Transverse colon (tissue), 4 donors: ENCODE measurements around the gene CWC15.
"Not testable (repeated sequence)": the region's sequence is repeated elsewhere in the genome, so short reads cannot be mapped to it uniquely, and the experiment has no call there.

Source experiments
- CTCF ChIP-seq, 5 experiments: fragments of 200-600 bp in 3 of 5; fragments of 450-650 bp in 2 of 5; sonication (generic) in 3 of 5; IDR thresholded peaks; 1 replicate in 2 of 5; 2 replicates in 3 of 5; pipeline ENCODE4 v1.5.1; 2016 to 2017; ENCODE audit warnings: antibody characterized with exemption in 5 of 5, inconsistent platforms in 3 of 5, mild to moderate bottlenecking in 2 of 5, moderate library complexity in 1 of 5
- EP300 ChIP-seq: sonication (generic); formaldehyde crosslinking; IDR thresholded peaks from one replicate; pipeline ENCODE4 v1.6.1; 2017; ENCODE audit warnings: antibody characterized with exemption, low read depth
- POLR2A ChIP-seq: fragments of 450-650 bp; IDR thresholded peaks from one replicate; pipeline ENCODE4 v1.6.1; 2016; ENCODE audit warnings: antibody characterized with exemption, mild to moderate bottlenecking, moderate library complexity
- POLR2AphosphoS5 ChIP-seq, 3 donors: sonication (generic); formaldehyde crosslinking; IDR thresholded peaks; one replicate each; pipeline ENCODE4 v1.6.1; 2016; ENCODE audit warnings: antibody characterized with exemption in 3 of 3

- not testable (repeated sequence) for TF ChIP-seq EP300; CTCF (IDR thresholded peaks at IDR 0.05); POLR2AphosphoS5 (IDR thresholded peaks at IDR 0.05); POLR2A
Observed at GRCh38 chr11:94932072-94932471, 41.3 kb downstream of the CWC15 start.
